ENCODE measurements around the gene OVCA2. TPM values are rescaled to one million over a fixed set of nuclear protein-coding genes. Genes with fewer than 3 reads are reported as not detected.

Gene OVCA2
- total RNA-seq, 1 experiment from 2014 or later: 35.4 TPM

GRCh38 chr17:2071024-2071385 is 29.2 kb downstream of the OVCA2 start:
- no peak for DNase-seq
- Histone ChIP-seq H2AFZ (no peak overlapping the region), H3K79me2 (ENCODE audit: low read depth) (no peaks in the 10 kb centered on the region), H3K4me1 (replicated peaks; ENCODE audit: insufficient read depth) (peaks cover 8% of the 10 kb centered on the region; the same call in 1 of the 2 replicates), H3K36me3 (ENCODE audit: low read depth) (no peaks in the 10 kb centered on the region), H3K27ac (no peak overlapping the region), H3K9me3 (ENCODE audit: insufficient read depth, low read depth) (no peaks in the 10 kb centered on the region), H4K20me1 (ENCODE audit: insufficient read depth) (no peaks in the 10 kb centered on the region), H3K4me3 (no peak overlapping the region), H3K4me2 (no peak overlapping the region), H3K27me3 (ENCODE audit: insufficient read depth, low read depth) (no peaks in the 10 kb centered on the region), H3F3A (ENCODE audit: insufficient read depth, low read depth) (peaks cover 9% of the 10 kb centered on the region; the same call in 1 of the 2 replicates), H3K9me2 (ENCODE audit: insufficient read depth) (no peaks in the 10 kb centered on the region)
- intact Hi-C loops (cut with micrococcal nuclease; ENCODE audit: unreplicated experiment): loop anchor here (2.0 kb wide), 1 partner anchor 14 kb away; no protein-coding TSS in a partner anchor
- no TSS peak for BruUV-seq (replicated peaks)
- CTCF ChIA-PET: interaction anchor here (0.6 kb wide), 1 partner anchor 12 kb away, joined by 3 read pairs; no protein-coding TSS in a partner anchor
- POLR2A ChIA-PET (ENCODE audit: unreplicated experiment): no interaction called here
- TF ChIP-seq CTCF (conservative IDR thresholded peaks at IDR 0.05) (no peak), EZH2 (IDR thresholded peaks at IDR 0.05; ENCODE audit: low read depth) (no peak)

- H3K27ac ChIP-seq: no peak overlapping the region
- H3K79me2 ChIP-seq (ENCODE audit: low read depth): no peaks in the 10 kb centered on the region
- no TSS peak for BruUV-seq (replicated peaks)
- no peak overlapping the region for H3K4me2 ChIP-seq
- H3K4me1 ChIP-seq (replicated peaks; ENCODE audit: insufficient read depth): peaks cover 10% of the 10 kb centered on the region; the same call in 1 of the 2 replicates
- H3K27me3 ChIP-seq (ENCODE audit: insufficient read depth, low read depth): no peaks in the 10 kb centered on the region
- ChIA-PET POLR2A (ENCODE audit: unreplicated experiment) (no interaction called here), CTCF (interaction anchor here (0.6 kb wide), 2 partner anchors 11 to 342 kb away, joined by 3 read pairs; no protein-coding TSS in a partner anchor)
- no peaks in the 10 kb centered on the region for H3K36me3 ChIP-seq (ENCODE audit: low read depth)
- H3K9me3 ChIP-seq (ENCODE audit: insufficient read depth, low read depth): no peaks in the 10 kb centered on the region
- H3F3A ChIP-seq (ENCODE audit: insufficient read depth, low read depth): peaks cover 6% of the 10 kb centered on the region; the same call in 1 of the 2 replicates
- H4K20me1 ChIP-seq (ENCODE audit: insufficient read depth): no peaks in the 10 kb centered on the region
- H2AFZ ChIP-seq: no peak overlapping the region
- DNase-seq: no peak
- no peak overlapping the region for H3K4me3 ChIP-seq
- TF ChIP-seq EZH2 (IDR thresholded peaks at IDR 0.05; ENCODE audit: low read depth): no peak
- TF ChIP-seq CTCF (conservative IDR thresholded peaks at IDR 0.05): no peak
- intact Hi-C loops (cut with micrococcal nuclease; ENCODE audit: unreplicated experiment): loop anchor here (2.0 kb wide), 1 partner anchor 13 kb away; no protein-coding TSS in a partner anchor
- no peaks in the 10 kb centered on the region for H3K9me2 ChIP-seq (ENCODE audit: insufficient read depth)
Measured at GRCh38 chr17:2071455-2072281, 29.8 kb downstream of the OVCA2 start.

GRCh38 chr17:2074919-2075318 is 33.1 kb downstream of the OVCA2 start:
- Histone ChIP-seq H3K4me2 (no peak overlapping the region), H3K27me3 (ENCODE audit: insufficient read depth, low read depth) (no peaks in the 10 kb centered on the region), H3K36me3 (ENCODE audit: low read depth) (no peaks in the 10 kb centered on the region), H3K9me3 (ENCODE audit: insufficient read depth, low read depth) (no peaks in the 10 kb centered on the region), H3K9me2 (ENCODE audit: insufficient read depth) (no peaks in the 10 kb centered on the region), H2AFZ (no peak overlapping the region), H3K27ac (no peak overlapping the region), H3K79me2 (ENCODE audit: low read depth) (no peaks in the 10 kb centered on the region), H3F3A (ENCODE audit: insufficient read depth, low read depth) (0 out of 2 replicates have a peak, but pooled peaks cover 6% of the 10 kb centered on the region), H3K4me1 (replicated peaks; ENCODE audit: insufficient read depth) (peaks cover 10% of the 10 kb centered on the region; the same call in 1 of the 2 replicates), H3K4me3 (no peak overlapping the region), H4K20me1 (ENCODE audit: insufficient read depth) (no peaks in the 10 kb centered on the region)
- ChIA-PET CTCF (no interaction called here), POLR2A (ENCODE audit: unreplicated experiment) (no interaction called here)
- DNase-seq: no peak
- intact Hi-C loops (cut with micrococcal nuclease; ENCODE audit: unreplicated experiment): no loop called here
- BruUV-seq (replicated peaks): no TSS peak
- TF ChIP-seq EZH2 (IDR thresholded peaks at IDR 0.05; ENCODE audit: low read depth): no peak
- TF ChIP-seq CTCF (conservative IDR thresholded peaks at IDR 0.05): no peak

Measured in PC-9 (cell line).